HepG2 (cell line): ENCODE measurements around the gene SRPK3. TPM values are rescaled to one million over a fixed set of nuclear protein-coding genes. Genes with fewer than 3 reads are reported as not detected.

Experiments used
- ATAC-seq: fragments of 200-7000 bp; cut with Tn5 transposase; 3 replicates; pipeline ENCODE4 v1.9.1; 2020; ENCODE audit warnings: mild to moderate bottlenecking, moderate library complexity
- BruUV-seq: library from RNA; stranded (reverse); fragments of 400-500 nt; replicated peaks from 2 replicates; lab custom pipeline; 2021; lab: Mats Ljungman, UMichigan
- CTCF ChIA-PET: fragments of 300-600 bp; formaldehyde crosslinking; extraction: SDS; loops from one replicate; lab custom pipeline; 2021; ENCODE audit warnings: low total read pairs, inconsistent platforms, low intra/inter-chr PET ratio; lab: Yijun Ruan, JAX
- POLR2A ChIA-PET: fragments of 350-600 bp; sonication (Branson Sonifier 250); formaldehyde crosslinking; loops from one replicate; lab custom pipeline; 2020; ENCODE audit warnings: antibody characterized with exemption, inconsistent platforms; lab: Yijun Ruan, JAX
- DNase-seq: peaks from one replicate; pipeline ENCODE4 v3.0.0-alpha.2; 2015; ENCODE audit warnings: low spot score
- FAIRE-seq: peaks from 3 replicates; lab custom pipeline; 2011; peaks lifted over from hg19 to GRCh38; lab: Jason Lieb, UNC
- H2AFZ ChIP-seq: one replicate; pipeline ENCODE4 v1.6.1; 2011; ENCODE audit warnings: low read length, inconsistent platforms
- H3K27ac ChIP-seq: fragments of 300-600 bp; 3 replicates; pipeline ENCODE4 v1.8.0; 2011; ENCODE audit warnings: mixed run types, mild to moderate bottlenecking, mixed read lengths, low read length, inconsistent platforms; ENCODE audit not compliant: insufficient read depth; ENCODE audit errors: extremely low read length
- H3K27me3 ChIP-seq, 2 experiments: fragments of 200-600 bp in 1 of 2; 2 replicates in 1 of 2; 3 replicates in 1 of 2; pipeline versions ENCODE4 v1.6.0 to v1.8.0; 2011; ENCODE audit warnings: low read length in 2 of 2, mild to moderate bottlenecking in 2 of 2, moderate library complexity in 2 of 2, inconsistent platforms in 1 of 2; ENCODE audit not compliant: insufficient read depth in 2 of 2, control insufficient read depth in 1 of 2
- H3K36me3 ChIP-seq, 2 experiments: fragments of 200-600 bp in 1 of 2; replicated peaks in 1 of 2; 2 replicates in 1 of 2; 3 replicates in 1 of 2; pipeline versions ENCODE4 v1.5.1 to v1.8.0; 2011; ENCODE audit warnings: low read length in 2 of 2, inconsistent platforms in 1 of 2; ENCODE audit not compliant: insufficient read depth in 2 of 2, control insufficient read depth in 1 of 2
- H3K4me1 ChIP-seq: 2 replicates; pipeline ENCODE4 v1.5.1; 2012; ENCODE audit warnings: low read length, inconsistent platforms; ENCODE audit not compliant: insufficient read depth
- H3K4me2 ChIP-seq: 2 replicates; pipeline ENCODE4 v1.6.0; 2011; ENCODE audit warnings: low read depth, low read length, inconsistent platforms
- H3K4me3 ChIP-seq, 3 experiments: fragments of 200-600 bp in 1 of 3; sonication (generic), shearing (Covaris generic) in 1 of 3; replicated peaks in 1 of 3; 2 replicates each; pipeline ENCODE4 v1.5.1; 2011 to 2016; ENCODE audit warnings: low read length in 3 of 3, inconsistent platforms in 2 of 3, low read depth in 2 of 3, mild to moderate bottlenecking in 2 of 3, control low read depth in 1 of 3, mixed read lengths in 1 of 3; ENCODE audit not compliant: insufficient read depth in 1 of 3
- H3K79me2 ChIP-seq: one replicate; pipeline ENCODE4 v1.6.1; 2011; ENCODE audit warnings: low read length, inconsistent platforms; ENCODE audit not compliant: insufficient read depth
- H3K9ac ChIP-seq: 2 replicates; pipeline ENCODE4 v1.6.0; 2011; ENCODE audit warnings: mild to moderate bottlenecking, low read depth, low read length, inconsistent platforms; ENCODE audit not compliant: insufficient read depth
- H3K9me3 ChIP-seq: 2 replicates; pipeline ENCODE4 v1.5.1; 2012; ENCODE audit warnings: mild to moderate bottlenecking, low read length
- H4K20me1 ChIP-seq: 2 replicates; pipeline ENCODE4 v1.6.0; 2011; ENCODE audit warnings: inconsistent platforms, mild to moderate bottlenecking, low read length, moderate library complexity; ENCODE audit not compliant: insufficient read depth
- FOXM1 ChIP-seq: sonication (generic); formaldehyde crosslinking; IDR thresholded peaks from 2 replicates; pipeline ENCODE4 v1.5.0; 2020; ENCODE audit warnings: missing genetic modification reagents
- HDAC6 ChIP-seq: fragments of 200-600 bp; sonication (generic); IDR thresholded peaks from 2 replicates; pipeline ENCODE4 v1.7.0; 2017; ENCODE audit warnings: mild to moderate bottlenecking, antibody characterized with exemption, low read length, low read depth
- HMG20A ChIP-seq: IDR thresholded peaks from 2 replicates; pipeline ENCODE4 v1.6.1; 2016; ENCODE audit warnings: borderline replicate concordance
- IRF1 ChIP-seq: sonication (generic); formaldehyde crosslinking; IDR thresholded peaks from 2 replicates; pipeline ENCODE4 v1.4.0; 2020; ENCODE audit warnings: low read depth, mild to moderate bottlenecking, missing genetic modification reagents
- JARID2 ChIP-seq: sonication (generic); formaldehyde crosslinking; IDR thresholded peaks from 2 replicates; pipeline ENCODE4 v1.8.1; 2023; ENCODE audit warnings: missing genetic modification reagents, inconsistent platforms; ENCODE audit not compliant: insufficient replicate concordance
- KMT2A ChIP-seq: sonication (generic); formaldehyde crosslinking; IDR thresholded peaks from 2 replicates; pipeline ENCODE4 v1.4.0; 2020; ENCODE audit warnings: missing genetic modification reagents
- NFATC3 ChIP-seq: sonication (generic); formaldehyde crosslinking; IDR thresholded peaks from 2 replicates; pipeline ENCODE4 v1.5.1; 2020; ENCODE audit warnings: mild to moderate bottlenecking, missing genetic modification reagents
- NFYC ChIP-seq: IDR thresholded peaks from 2 replicates; pipeline ENCODE4 v1.6.1; 2016; ENCODE audit warnings: missing genetic modification reagents, missing compliant biosample characterization
- RCOR2 ChIP-seq: IDR thresholded peaks from 2 replicates; pipeline ENCODE4 v1.6.1; 2016; ENCODE audit warnings: missing biosample characterization, missing genetic modification reagents
- RNF2 ChIP-seq: fragments of 450-650 bp; conservative IDR thresholded peaks from 2 replicates; pipeline ENCODE4 v1.6.1; 2016; ENCODE audit warnings: low read depth
- SIN3B ChIP-seq: fragments of 150-350 bp; IDR thresholded peaks from 2 replicates; pipeline ENCODE4 v1.6.1; 2014; ENCODE audit warnings: low read length
- SNAI1 ChIP-seq: sonication (generic); formaldehyde crosslinking; IDR thresholded peaks from 2 replicates; pipeline ENCODE4 v1.5.0; 2020; ENCODE audit warnings: mild to moderate bottlenecking, missing genetic modification reagents, borderline replicate concordance
- ZNF33A ChIP-seq: sonication (generic); formaldehyde crosslinking; IDR thresholded peaks from 2 replicates; pipeline ENCODE4 v1.5.1; 2020; ENCODE audit warnings: missing genetic modification reagents, mild to moderate bottlenecking, moderate library complexity, borderline replicate concordance
- ZNF616 ChIP-seq: sonication (generic); formaldehyde crosslinking; IDR thresholded peaks from 2 replicates; pipeline ENCODE4 v1.5.0; 2020; ENCODE audit warnings: low read depth, mild to moderate bottlenecking, missing genetic modification reagents
- ZSCAN5A ChIP-seq: sonication (generic); formaldehyde crosslinking; IDR thresholded peaks from 2 replicates; pipeline ENCODE4 v1.8.0; 2022; ENCODE audit warnings: mild to moderate bottlenecking, missing genetic modification reagents, borderline replicate concordance
- WGBS: methylation state at CpG from one replicate; pipeline ENCODE4 v1.1.6; 2017; ENCODE audit warnings: low lambda C conversion rate; 5-methylcytosine and 5-hydroxymethylcytosine counted together
- in situ Hi-C: cut with HindIII; loops from 2 replicates; pipeline ENCODE4 v1.10.0; 2017; ENCODE audit warnings: low pct_unique_long_range_greater_than_20kb; ENCODE audit not compliant: extremely low pct_ligation_motif_present
- intact Hi-C: fragments of 100-400 bp; cut with micrococcal nuclease; formaldehyde crosslinking; loops from one replicate; pipeline ENCODE4 v1.10.0; 2022; ENCODE audit not compliant: unreplicated experiment
- polyA plus RNA-seq, 8 experiments: library from polyadenylated mRNA; depleted of rRNA in 3 of 8; stranded (reverse) in 7 of 8; unstranded in 1 of 8; fragments of >200 nt; fragmentation: Illumina TruSeq in 4 of 8; extraction: Trizol in 4 of 8; gene quantifications; 2 replicates each; pipeline versions ENCODE4 v1.2.1 to v1.2.3, GENCODE V29; 2011 to 2016; ENCODE audit warnings: low read depth in 4 of 8, missing spikeins in 1 of 8, mixed read lengths in 1 of 8; ENCODE audit not compliant: insufficient read depth in 1 of 8
- total RNA-seq, 5 experiments: library from RNA; depleted of rRNA; stranded (reverse); fragments of >200 nt; fragmentation: Illumina TruSeq; extraction: Trizol; gene quantifications; 2 replicates each; pipeline ENCODE4 v1.2.3, GENCODE V29; 2016; ENCODE audit warnings: low read depth in 1 of 5
- TF ChIP-seq, protein P1 (sequence below): sonication (generic); formaldehyde crosslinking; IDR thresholded peaks from 2 replicates; pipeline ENCODE4 v1.5.0; 2020; ENCODE audit warnings: missing genetic modification reagents, mild to moderate bottlenecking, borderline replicate concordance
- TF ChIP-seq, protein P2 (sequence below): sonication (generic); formaldehyde crosslinking; IDR thresholded peaks from 2 replicates; pipeline ENCODE4 v1.4.0; 2020; ENCODE audit warnings: missing genetic modification reagents
- TF ChIP-seq, protein P3 (sequence below): fragments of 450-650 bp; IDR thresholded peaks from 2 replicates; pipeline ENCODE4 v1.6.1; 2016

SRPK3 gene
- total and polyA plus RNA-seq, 2 of the 13 experiments (the other 11 are each of a cell fraction or from before 2014, with no cell fraction given) = 0.22 to 0.30 TPM

DNA sequence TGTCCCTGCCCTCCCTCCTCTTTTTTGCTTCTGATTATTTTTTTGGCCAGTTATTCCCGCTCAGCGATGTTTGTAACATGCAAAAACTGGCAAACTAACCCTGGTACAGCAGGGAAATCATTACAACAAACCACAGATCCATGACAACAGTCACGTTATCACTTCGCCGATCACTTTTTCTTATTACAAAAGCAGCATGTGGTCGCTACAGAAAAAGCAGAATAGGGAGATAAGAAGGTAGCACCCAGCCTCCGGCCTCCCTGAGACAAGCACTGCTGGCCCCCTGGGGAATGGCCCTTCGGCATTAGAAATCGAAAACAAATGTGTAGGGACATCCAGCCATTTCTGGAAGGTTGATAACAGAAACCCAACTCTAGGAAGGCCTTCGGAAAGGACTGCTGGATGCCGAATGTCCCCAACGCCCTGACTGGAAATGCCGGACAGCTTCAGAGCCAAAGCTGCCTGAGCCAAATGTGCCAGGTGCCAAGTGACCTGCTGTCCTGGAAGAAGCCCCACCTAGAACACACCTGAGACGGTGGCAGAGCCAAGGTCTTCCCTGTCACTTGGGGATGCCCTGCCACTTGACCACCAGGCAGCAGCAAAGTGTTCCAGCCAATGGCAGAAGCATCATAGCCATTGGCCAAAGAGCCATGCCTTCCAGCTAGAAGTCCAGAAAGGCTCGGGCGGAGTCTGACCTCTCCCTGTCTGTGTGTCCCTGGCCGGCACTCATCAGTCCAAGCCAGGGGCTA is 10.4 kb downstream of the SRPK3 start:
- ChIA-PET CTCF (no interaction called here), POLR2A (interaction anchor here (1.5 kb wide), 1 partner anchor 9 kb away, joined by 4 read pairs; no protein-coding TSS in a partner anchor)
- peaks cover 23% of the 10 kb centered on the region for H3K4me1 ChIP-seq
- ATAC-seq = no peak
- BruUV-seq = no TSS peak
- in situ Hi-C loops (no loop called here), intact Hi-C loops (no loop called here)
- H3K27me3 ChIP-seq = no peaks in the 10 kb centered on the region; a peak in 1 of 5 replicates
- H4K20me1 ChIP-seq = no peaks in the 10 kb centered on the region
- TF ChIP-seq NFYC (CRISPR knock-in tag) (no peak), HMG20A (CRISPR knock-in tag) (no peak), KMT2A (CRISPR knock-in tag) (no peak), RNF2 (no peak), ZSCAN5A (CRISPR knock-in tag) (no peak), HDAC6 (no peak), NFATC3 (CRISPR knock-in tag) (no peak), IRF1 (CRISPR knock-in tag) (no peak), SNAI1 (CRISPR knock-in tag) (no peak), ZNF33A (CRISPR knock-in tag) (no peak), SIN3B (no peak), JARID2 (CRISPR knock-in tag) (no peak), ZNF616 (CRISPR knock-in tag) (no peak), RCOR2 (no peak), FOXM1 (no peak)
- TF ChIP-seq, protein P1, sequence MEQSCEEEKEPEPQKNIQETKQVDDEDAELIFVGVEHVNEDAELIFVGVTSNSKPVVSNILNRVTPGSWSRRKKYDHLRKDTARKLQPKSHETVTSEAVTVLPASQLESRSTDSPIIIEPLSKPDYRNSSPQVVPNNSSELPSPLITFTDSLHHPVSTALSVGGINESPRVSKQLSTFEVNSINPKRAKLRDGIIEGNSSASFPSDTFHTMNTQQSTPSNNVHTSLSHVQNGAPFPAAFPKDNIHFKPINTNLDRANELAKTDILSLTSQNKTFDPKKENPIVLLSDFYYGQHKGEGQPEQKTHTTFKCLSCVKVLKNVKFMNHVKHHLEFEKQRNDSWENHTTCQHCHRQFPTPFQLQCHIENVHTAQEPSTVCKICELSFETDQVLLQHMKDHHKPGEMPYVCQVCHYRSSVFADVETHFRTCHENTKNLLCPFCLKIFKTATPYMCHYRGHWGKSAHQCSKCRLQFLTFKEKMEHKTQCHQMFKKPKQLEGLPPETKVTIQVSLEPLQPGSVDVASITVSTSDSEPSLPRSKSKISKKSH (CRISPR knock-in tag) = no peak
- TF ChIP-seq, protein P2, sequence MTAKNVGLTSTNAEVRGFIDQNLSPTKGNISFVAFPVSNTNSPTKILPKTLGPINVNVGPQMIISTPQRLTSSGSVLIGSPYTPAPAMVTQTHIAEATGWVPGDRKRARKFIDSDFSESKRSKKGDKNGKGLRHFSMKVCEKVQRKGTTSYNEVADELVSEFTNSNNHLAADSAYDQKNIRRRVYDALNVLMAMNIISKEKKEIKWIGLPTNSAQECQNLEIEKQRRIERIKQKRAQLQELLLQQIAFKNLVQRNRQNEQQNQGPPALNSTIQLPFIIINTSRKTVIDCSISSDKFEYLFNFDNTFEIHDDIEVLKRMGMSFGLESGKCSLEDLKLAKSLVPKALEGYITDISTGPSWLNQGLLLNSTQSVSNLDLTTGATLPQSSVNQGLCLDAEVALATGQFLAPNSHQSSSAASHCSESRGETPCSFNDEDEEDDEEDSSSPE (CRISPR knock-in tag) = no peak
- TF ChIP-seq, protein P3, sequence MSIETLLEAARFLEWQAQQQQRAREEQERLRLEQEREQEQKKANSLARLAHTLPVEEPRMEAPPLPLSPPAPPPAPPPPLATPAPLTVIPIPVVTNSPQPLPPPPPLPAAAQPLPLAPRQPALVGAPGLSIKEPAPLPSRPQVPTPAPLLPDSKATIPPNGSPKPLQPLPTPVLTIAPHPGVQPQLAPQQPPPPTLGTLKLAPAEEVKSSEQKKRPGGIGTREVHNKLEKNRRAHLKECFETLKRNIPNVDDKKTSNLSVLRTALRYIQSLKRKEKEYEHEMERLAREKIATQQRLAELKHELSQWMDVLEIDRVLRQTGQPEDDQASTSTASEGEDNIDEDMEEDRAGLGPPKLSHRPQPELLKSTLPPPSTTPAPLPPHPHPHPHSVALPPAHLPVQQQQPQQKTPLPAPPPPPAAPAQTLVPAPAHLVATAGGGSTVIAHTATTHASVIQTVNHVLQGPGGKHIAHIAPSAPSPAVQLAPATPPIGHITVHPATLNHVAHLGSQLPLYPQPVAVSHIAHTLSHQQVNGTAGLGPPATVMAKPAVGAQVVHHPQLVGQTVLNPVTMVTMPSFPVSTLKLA = no peak
- no peak overlapping the region for H3K4me3 ChIP-seq
- no peak overlapping the region for H2AFZ ChIP-seq
- no peak overlapping the region for H3K9ac ChIP-seq
- peaks cover 22% of the 10 kb centered on the region for H3K79me2 ChIP-seq
- no peak for FAIRE-seq
- peaks cover 0 to 3% of the 10 kb centered on the region in 2 experiments; a peak in 2 of 5 replicates for H3K36me3 ChIP-seq
- WGBS = 96% methylated on average over 9 of the region's 17 CpGs
- H3K9me3 ChIP-seq = no peaks in the 10 kb centered on the region
- no peak for DNase-seq
- no peak overlapping the region for H3K4me2 ChIP-seq
- no peak overlapping the region for H3K27ac ChIP-seq
